HepG2 (cell line): ENCODE results near the gene CDC26. TPM values are rescaled to one million over a fixed set of nuclear protein-coding genes. Genes with fewer than 3 reads are reported as not detected.

ENCODE experiments used
- ATRX ChIP-seq: sonication (generic); formaldehyde crosslinking; IDR thresholded peaks from 2 replicates; pipeline ENCODE4 v1.4.0; 2020; ENCODE audit warnings: missing genetic modification reagents, borderline replicate concordance
- CBX5 ChIP-seq: sonication (generic); formaldehyde crosslinking; IDR thresholded peaks from 2 replicates; pipeline ENCODE4 v1.4.0; 2020; ENCODE audit warnings: missing genetic modification reagents, borderline replicate concordance
- HES4 ChIP-seq: sonication (generic); formaldehyde crosslinking; IDR thresholded peaks from 2 replicates; pipeline ENCODE4 v1.9.0; 2021; ENCODE audit warnings: mild to moderate bottlenecking, missing genetic modification reagents, borderline replicate concordance
- KLF15 ChIP-seq: sonication (generic); formaldehyde crosslinking; IDR thresholded peaks from 2 replicates; pipeline ENCODE4 v1.8.1; 2023; ENCODE audit warnings: borderline replicate concordance, mild to moderate bottlenecking, inconsistent platforms, missing genetic modification reagents, mixed read lengths
- MYC ChIP-seq: sonication (generic); formaldehyde crosslinking; IDR thresholded peaks from 2 replicates; pipeline ENCODE4 v1.9.0; 2021; ENCODE audit warnings: missing genetic modification reagents, borderline replicate concordance
- NCOR1 ChIP-seq: fragments of 200-600 bp; sonication (generic); IDR thresholded peaks from 2 replicates; pipeline ENCODE4 v1.7.0; 2017; ENCODE audit warnings: antibody characterized with exemption, low read length, borderline replicate concordance
- PHF20 ChIP-seq: sonication (generic); formaldehyde crosslinking; IDR thresholded peaks from 2 replicates; pipeline ENCODE4 v1.5.0; 2020; ENCODE audit warnings: mild to moderate bottlenecking, missing genetic modification reagents
- REL ChIP-seq: sonication (generic); formaldehyde crosslinking; conservative IDR thresholded peaks from 2 replicates; pipeline ENCODE4 v1.8.0; 2022; ENCODE audit warnings: mild to moderate bottlenecking, missing genetic modification reagents, moderate library complexity
- RXRB ChIP-seq: IDR thresholded peaks from 2 replicates; pipeline ENCODE4 v1.6.1; 2016; ENCODE audit warnings: borderline replicate concordance, missing genetic modification reagents, missing compliant biosample characterization
- SP2 ChIP-seq: sonication (generic); formaldehyde crosslinking; IDR thresholded peaks from 2 replicates; pipeline ENCODE4 v1.5.1; 2020; ENCODE audit warnings: mild to moderate bottlenecking, missing genetic modification reagents
- TCF7L2 ChIP-seq: IDR thresholded peaks from 2 replicates; pipeline ENCODE4 v1.6.1; 2011; ENCODE audit warnings: mild to moderate bottlenecking, low read depth, low read length, moderate library complexity
- ZC3H4 ChIP-seq: sonication (generic); formaldehyde crosslinking; IDR thresholded peaks from 2 replicates; pipeline ENCODE4 v1.4.0; 2020; ENCODE audit warnings: missing genetic modification reagents, borderline replicate concordance
- ZNF138 ChIP-seq: sonication (generic); formaldehyde crosslinking; IDR thresholded peaks from 2 replicates; pipeline ENCODE4 v1.5.0; 2020; ENCODE audit warnings: mild to moderate bottlenecking, low read depth, missing genetic modification reagents
- ZNF550 ChIP-seq: sonication (generic); formaldehyde crosslinking; IDR thresholded peaks from 2 replicates; pipeline ENCODE4 v1.4.0; 2020; ENCODE audit warnings: mild to moderate bottlenecking, missing genetic modification reagents, borderline replicate concordance
- ZNF577 ChIP-seq: sonication (generic); formaldehyde crosslinking; IDR thresholded peaks from 2 replicates; pipeline ENCODE4 v1.4.0; 2020; ENCODE audit warnings: mild to moderate bottlenecking, low read depth, missing genetic modification reagents, borderline replicate concordance
- ZNF678 ChIP-seq: sonication (generic); formaldehyde crosslinking; IDR thresholded peaks from 2 replicates; pipeline ENCODE4 v1.4.0; 2020; ENCODE audit warnings: mild to moderate bottlenecking, missing genetic modification reagents
- ZNF75D ChIP-seq: sonication (generic); formaldehyde crosslinking; IDR thresholded peaks from 2 replicates; pipeline ENCODE4 v1.8.1; 2023; ENCODE audit warnings: missing genetic modification reagents, mild to moderate bottlenecking, borderline replicate concordance
- ZNF768 ChIP-seq: sonication (generic); formaldehyde crosslinking; IDR thresholded peaks from 2 replicates; pipeline ENCODE4 v1.4.0; 2020; ENCODE audit warnings: missing genetic modification reagents
- polyA plus RNA-seq, 8 experiments: library from polyadenylated mRNA; depleted of rRNA in 3 of 8; stranded (reverse) in 7 of 8; unstranded in 1 of 8; fragments of >200 nt; fragmentation: Illumina TruSeq in 4 of 8; extraction: Trizol in 4 of 8; gene quantifications; 2 replicates each; pipeline versions ENCODE4 v1.2.1 to v1.2.3, GENCODE V29; 2011 to 2016; ENCODE audit warnings: low read depth in 4 of 8, missing spikeins in 1 of 8, mixed read lengths in 1 of 8; ENCODE audit not compliant: insufficient read depth in 1 of 8
- total RNA-seq, 5 experiments: library from RNA; depleted of rRNA; stranded (reverse); fragments of >200 nt; fragmentation: Illumina TruSeq; extraction: Trizol; gene quantifications; 2 replicates each; pipeline ENCODE4 v1.2.3, GENCODE V29; 2016; ENCODE audit warnings: low read depth in 1 of 5
- TF ChIP-seq, protein P1 (sequence below): sonication (generic); formaldehyde crosslinking; IDR thresholded peaks from 2 replicates; pipeline ENCODE4 v1.8.1; 2022; ENCODE audit warnings: mild to moderate bottlenecking, missing genetic modification reagents
- TF ChIP-seq, protein P2 (sequence below): sonication (generic); formaldehyde crosslinking; IDR thresholded peaks from 2 replicates; pipeline ENCODE4 v1.4.0; 2020; ENCODE audit warnings: missing genetic modification reagents, borderline replicate concordance
- TF ChIP-seq, protein P3 (sequence below): sonication (generic); formaldehyde crosslinking; IDR thresholded peaks from 2 replicates; pipeline ENCODE4 v1.4.0; 2020; ENCODE audit warnings: missing genetic modification reagents

CDC26 gene
- total and polyA plus RNA-seq, 2 of the 13 experiments (the other 11 are each of a cell fraction or from before 2014, with no cell fraction given) = 26.6 to 57.9 TPM

DNA sequence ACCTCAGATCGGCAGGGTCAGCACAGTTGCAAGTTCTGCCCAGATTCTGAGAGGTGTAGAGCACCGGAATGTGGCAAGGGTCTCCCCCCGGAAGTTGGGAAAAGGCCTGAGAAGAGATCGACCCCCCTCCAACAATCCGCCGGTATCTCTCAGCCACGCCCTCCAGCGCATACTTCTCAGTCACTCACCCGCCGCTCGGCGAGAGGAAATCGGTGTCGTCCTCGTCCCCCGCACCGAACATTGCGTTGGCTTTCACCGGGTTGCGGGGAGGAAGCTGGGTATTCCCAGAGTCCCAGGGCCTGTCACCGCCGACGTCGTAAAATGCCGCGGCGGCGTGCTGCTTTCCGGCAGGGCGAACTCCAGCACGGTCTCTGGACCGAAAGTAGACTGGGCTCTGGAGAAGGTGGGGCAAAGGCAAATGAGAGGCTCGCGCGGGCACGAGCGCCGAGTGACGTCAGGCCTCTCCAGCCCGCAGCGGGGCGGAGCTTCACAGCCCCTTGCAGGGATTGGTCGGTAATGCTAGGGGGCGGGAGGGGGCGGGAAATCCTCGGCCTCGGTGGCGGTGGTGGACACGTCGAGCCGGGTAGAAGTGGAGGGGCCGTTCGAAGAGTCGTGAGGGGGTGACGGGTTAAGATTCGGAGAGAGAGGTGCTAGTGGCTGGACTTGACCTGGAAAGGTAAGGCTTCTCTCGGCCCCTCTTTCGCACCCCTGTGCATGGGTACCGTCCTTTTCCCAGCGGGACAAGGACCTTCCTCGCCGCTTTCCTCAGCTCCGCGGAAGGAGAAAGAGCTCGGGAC is 54.2 kb downstream of the CDC26 start, which contains the start of the genes FKBP15 and SLC31A1 (continued):
- TF ChIP-seq PHF20 (CRISPR knock-in tag) (peak; percentile 95), MYC (no peak; the same call in 1 of the 2 replicates), ZNF138 (CRISPR knock-in tag) (no peak), KLF15 (no peak), REL (CRISPR knock-in tag) (no peak), ZNF75D (CRISPR knock-in tag) (no peak), TCF7L2 (no peak), ATRX (CRISPR knock-in tag) (no peak), CBX5 (CRISPR knock-in tag) (peak; percentile 67; the same call in 1 of the 2 replicates), HES4 (CRISPR knock-in tag) (peak; percentile 43; the same call in 1 of the 2 replicates), RXRB (CRISPR knock-in tag) (peak; percentile 35; the same call in 1 of the 2 replicates), ZC3H4 (no peak), ZNF768 (CRISPR knock-in tag) (peak; percentile 49; the same call in 1 of the 2 replicates), NCOR1 (peak; percentile 56; the same call in 1 of the 2 replicates), SP2 (CRISPR knock-in tag) (peak; percentile 74), ZNF550 (no peak), ZNF577 (CRISPR knock-in tag) (no peak), ZNF678 (no peak)
- TF ChIP-seq, protein P1, sequence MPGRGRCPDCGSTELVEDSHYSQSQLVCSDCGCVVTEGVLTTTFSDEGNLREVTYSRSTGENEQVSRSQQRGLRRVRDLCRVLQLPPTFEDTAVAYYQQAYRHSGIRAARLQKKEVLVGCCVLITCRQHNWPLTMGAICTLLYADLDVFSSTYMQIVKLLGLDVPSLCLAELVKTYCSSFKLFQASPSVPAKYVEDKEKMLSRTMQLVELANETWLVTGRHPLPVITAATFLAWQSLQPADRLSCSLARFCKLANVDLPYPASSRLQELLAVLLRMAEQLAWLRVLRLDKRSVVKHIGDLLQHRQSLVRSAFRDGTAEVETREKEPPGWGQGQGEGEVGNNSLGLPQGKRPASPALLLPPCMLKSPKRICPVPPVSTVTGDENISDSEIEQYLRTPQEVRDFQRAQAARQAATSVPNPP (CRISPR knock-in tag) = no peak
- TF ChIP-seq, protein P2, sequence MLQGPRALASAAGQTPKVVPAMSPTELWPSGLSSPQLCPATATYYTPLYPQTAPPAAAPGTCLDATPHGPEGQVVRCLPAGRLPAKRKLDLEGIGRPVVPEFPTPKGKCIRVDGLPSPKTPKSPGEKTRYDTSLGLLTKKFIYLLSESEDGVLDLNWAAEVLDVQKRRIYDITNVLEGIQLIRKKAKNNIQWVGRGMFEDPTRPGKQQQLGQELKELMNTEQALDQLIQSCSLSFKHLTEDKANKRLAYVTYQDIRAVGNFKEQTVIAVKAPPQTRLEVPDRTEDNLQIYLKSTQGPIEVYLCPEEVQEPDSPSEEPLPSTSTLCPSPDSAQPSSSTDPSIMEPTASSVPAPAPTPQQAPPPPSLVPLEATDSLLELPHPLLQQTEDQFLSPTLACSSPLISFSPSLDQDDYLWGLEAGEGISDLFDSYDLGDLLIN = no peak
- TF ChIP-seq, protein P3, sequence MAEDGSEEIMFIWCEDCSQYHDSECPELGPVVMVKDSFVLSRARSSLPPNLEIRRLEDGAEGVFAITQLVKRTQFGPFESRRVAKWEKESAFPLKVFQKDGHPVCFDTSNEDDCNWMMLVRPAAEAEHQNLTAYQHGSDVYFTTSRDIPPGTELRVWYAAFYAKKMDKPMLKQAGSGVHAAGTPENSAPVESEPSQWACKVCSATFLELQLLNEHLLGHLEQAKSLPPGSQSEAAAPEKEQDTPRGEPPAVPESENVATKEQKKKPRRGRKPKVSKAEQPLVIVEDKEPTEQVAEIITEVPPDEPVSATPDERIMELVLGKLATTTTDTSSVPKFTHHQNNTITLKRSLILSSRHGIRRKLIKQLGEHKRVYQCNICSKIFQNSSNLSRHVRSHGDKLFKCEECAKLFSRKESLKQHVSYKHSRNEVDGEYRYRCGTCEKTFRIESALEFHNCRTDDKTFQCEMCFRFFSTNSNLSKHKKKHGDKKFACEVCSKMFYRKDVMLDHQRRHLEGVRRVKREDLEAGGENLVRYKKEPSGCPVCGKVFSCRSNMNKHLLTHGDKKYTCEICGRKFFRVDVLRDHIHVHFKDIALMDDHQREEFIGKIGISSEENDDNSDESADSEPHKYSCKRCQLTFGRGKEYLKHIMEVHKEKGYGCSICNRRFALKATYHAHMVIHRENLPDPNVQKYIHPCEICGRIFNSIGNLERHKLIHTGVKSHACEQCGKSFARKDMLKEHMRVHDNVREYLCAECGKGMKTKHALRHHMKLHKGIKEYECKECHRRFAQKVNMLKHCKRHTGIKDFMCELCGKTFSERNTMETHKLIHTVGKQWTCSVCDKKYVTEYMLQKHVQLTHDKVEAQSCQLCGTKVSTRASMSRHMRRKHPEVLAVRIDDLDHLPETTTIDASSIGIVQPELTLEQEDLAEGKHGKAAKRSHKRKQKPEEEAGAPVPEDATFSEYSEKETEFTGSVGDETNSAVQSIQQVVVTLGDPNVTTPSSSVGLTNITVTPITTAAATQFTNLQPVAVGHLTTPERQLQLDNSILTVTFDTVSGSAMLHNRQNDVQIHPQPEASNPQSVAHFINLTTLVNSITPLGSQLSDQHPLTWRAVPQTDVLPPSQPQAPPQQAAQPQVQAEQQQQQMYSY (CRISPR knock-in tag) = no peak
